Measurements from ENCODE around the gene SCOC. TPM values are rescaled to one million over a fixed set of nuclear protein-coding genes. Genes with fewer than 3 reads are reported as not detected.

The SCOC gene
- total RNA-seq, 1 donor from 2014 or later: 79.8 TPM

- TF ChIP-seq CTCF (conservative IDR thresholded peaks at IDR 0.05; ENCODE audit: low read depth, low read length): no peak
- DNase-seq (ENCODE audit: low read depth): no peak
- H3K4me3 ChIP-seq (ENCODE audit: low read depth, low read length): no peak overlapping the region
Observed at GRCh38 chr4:140358281-140358680, 15.2 kb upstream of the SCOC start.

- DNase-seq (ENCODE audit: low read depth): no peak
- H3K4me3 ChIP-seq (ENCODE audit: low read depth, low read length): no peak overlapping the region
- peak; percentile 87 for TF ChIP-seq CTCF (conservative IDR thresholded peaks at IDR 0.05; ENCODE audit: low read depth, low read length)
Observed at GRCh38 chr4:140359562-140360427, 13.7 kb upstream of the SCOC start.

- no peak for TF ChIP-seq CTCF (conservative IDR thresholded peaks at IDR 0.05; ENCODE audit: low read depth, low read length)
- DNase-seq (ENCODE audit: low read depth): no peak
- no peak overlapping the region for H3K4me3 ChIP-seq (ENCODE audit: low read depth, low read length)
Observed at GRCh38 chr4:140361099-140361498, 12.3 kb upstream of the SCOC start.

- no peak for TF ChIP-seq CTCF (conservative IDR thresholded peaks at IDR 0.05; ENCODE audit: low read depth, low read length)
- no peak for DNase-seq (ENCODE audit: low read depth)
- no peak overlapping the region for H3K4me3 ChIP-seq (ENCODE audit: low read depth, low read length)
Observed at GRCh38 chr4:140363051-140363450, 10.4 kb upstream of the SCOC start.

- no peak for TF ChIP-seq CTCF (conservative IDR thresholded peaks at IDR 0.05; ENCODE audit: low read depth, low read length)
- no peak for DNase-seq (ENCODE audit: low read depth)
- H3K4me3 ChIP-seq (ENCODE audit: low read depth, low read length): no peak overlapping the region
Observed at GRCh38 chr4:140363558-140363957, 9.9 kb upstream of the SCOC start.

GRCh38 chr4:140367738-140368137 is 5.7 kb upstream of the SCOC start:
- H3K4me3 ChIP-seq (ENCODE audit: low read depth, low read length): no peak overlapping the region
- no peak for TF ChIP-seq CTCF (conservative IDR thresholded peaks at IDR 0.05; ENCODE audit: low read depth, low read length)
- no peak for DNase-seq (ENCODE audit: low read depth)

- no peak for TF ChIP-seq CTCF (conservative IDR thresholded peaks at IDR 0.05; ENCODE audit: low read depth, low read length)
- DNase-seq (ENCODE audit: low read depth): no peak
- no peak overlapping the region for H3K4me3 ChIP-seq (ENCODE audit: low read depth, low read length)
Observed at GRCh38 chr4:140368686-140369085, 4.8 kb upstream of the SCOC start.
